ENCODE measurements around the gene RAB3A.

DNA sequence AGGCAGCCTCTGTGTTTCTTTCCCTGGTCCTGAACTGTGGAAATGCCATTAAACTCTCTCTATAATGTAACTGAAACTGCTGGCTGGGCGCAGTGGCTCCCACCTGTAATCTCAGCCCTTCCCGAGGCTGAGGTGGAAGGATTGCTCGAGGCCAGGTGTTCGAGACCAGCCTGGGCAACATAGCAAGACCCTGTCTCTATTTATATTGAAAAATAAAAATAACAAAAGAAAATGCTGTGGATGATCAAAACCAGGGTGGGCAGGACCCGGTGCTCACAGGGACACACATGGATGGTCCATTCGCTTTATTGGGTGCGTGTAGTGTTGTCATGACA lies 7.4 kb downstream of the RAB3A start:
- TF ChIP-seq, protein P1, sequence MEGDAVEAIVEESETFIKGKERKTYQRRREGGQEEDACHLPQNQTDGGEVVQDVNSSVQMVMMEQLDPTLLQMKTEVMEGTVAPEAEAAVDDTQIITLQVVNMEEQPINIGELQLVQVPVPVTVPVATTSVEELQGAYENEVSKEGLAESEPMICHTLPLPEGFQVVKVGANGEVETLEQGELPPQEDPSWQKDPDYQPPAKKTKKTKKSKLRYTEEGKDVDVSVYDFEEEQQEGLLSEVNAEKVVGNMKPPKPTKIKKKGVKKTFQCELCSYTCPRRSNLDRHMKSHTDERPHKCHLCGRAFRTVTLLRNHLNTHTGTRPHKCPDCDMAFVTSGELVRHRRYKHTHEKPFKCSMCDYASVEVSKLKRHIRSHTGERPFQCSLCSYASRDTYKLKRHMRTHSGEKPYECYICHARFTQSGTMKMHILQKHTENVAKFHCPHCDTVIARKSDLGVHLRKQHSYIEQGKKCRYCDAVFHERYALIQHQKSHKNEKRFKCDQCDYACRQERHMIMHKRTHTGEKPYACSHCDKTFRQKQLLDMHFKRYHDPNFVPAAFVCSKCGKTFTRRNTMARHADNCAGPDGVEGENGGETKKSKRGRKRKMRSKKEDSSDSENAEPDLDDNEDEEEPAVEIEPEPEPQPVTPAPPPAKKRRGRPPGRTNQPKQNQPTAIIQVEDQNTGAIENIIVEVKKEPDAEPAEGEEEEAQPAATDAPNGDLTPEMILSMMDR (IDR thresholded peaks at IDR 0.05): no peak
- no peak for TF ChIP-seq POLR2A (IDR thresholded peaks at IDR 0.05)

Data from esophagus squamous epithelium (tissue), 4 donors.